Jurkat, Clone E6-1 (cell line): ENCODE data around the gene SDCCAG8.

Experiments used
- DNase-seq: peaks from one replicate; pipeline ENCODE4 v3.0.0-alpha.2; 2011; ENCODE audit warnings: low read depth, low spot score
- H3K4me3 ChIP-seq: 2 replicates; pipeline ENCODE4 v1.5.1; 2011; ENCODE audit warnings: mild to moderate bottlenecking, low read length, control low read depth, moderate library complexity

SDCCAG8 gene

DNA sequence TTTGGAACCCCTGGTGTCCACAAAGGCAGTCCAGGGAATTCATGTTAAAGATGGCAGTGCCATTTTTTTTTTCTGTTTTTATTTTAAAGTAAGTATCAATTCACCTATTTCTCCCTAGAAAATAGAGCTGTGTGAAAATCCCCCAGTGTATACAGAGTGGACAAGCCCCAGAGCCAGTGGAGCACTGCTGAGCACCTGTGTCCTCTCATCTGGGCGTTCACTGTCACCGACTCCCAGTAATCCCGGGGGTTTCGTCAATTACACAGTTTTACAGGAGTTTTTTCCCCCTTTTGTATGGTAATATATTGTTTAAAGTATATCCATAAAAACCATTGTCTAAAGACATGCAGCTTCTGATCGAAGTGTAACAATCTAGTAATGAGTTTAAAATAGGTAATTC is 175.8 kb downstream of the SDCCAG8 start:
- DNase-seq, result no peak
- H3K4me3 ChIP-seq, result no peak overlapping the region

DNA sequence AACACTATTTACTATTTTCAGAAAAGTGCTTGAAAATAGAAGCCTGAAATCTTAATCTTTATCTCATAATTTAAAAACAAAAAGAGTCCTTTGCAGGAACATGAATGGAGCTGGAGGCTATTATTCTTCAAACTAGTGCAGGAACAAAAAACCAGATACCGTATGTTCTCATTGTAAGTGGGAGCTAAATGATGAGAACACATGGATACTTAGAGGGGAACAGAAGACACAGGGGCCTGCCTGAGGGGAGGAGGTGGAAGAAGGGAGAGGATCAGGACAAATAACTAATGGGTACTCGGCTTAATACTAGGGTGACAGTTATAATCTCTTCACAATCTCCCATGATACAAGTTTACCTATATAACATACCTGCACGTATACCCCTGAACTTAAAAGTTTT is 176.3 kb downstream of the SDCCAG8 start:
- DNase-seq, result no peak
- H3K4me3 ChIP-seq, result no peak overlapping the region

GRCh38 chr1:243433737-243434370 is 178.0 kb downstream of the SDCCAG8 start:
- DNase-seq, result no peak
- H3K4me3 ChIP-seq, result no peak overlapping the region

DNA sequence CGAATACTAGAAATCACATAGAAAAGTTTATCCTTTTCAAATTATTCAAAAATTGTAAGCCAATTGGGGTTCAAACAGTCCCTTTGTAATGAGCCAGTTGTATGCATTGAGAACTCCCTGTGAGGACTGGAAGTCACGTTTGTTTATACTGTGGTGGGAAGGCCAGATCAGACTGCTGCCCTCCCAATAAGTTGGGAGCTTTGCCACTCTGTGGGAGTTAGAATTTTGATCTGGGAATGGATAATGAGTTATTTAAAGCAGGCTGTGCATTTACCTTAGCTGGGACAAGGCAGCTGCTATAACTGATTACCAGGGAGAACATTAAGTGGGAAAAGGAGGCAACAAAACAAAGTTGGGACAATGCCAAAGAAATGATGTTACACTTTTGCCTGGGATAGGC is 178.8 kb downstream of the SDCCAG8 start:
- no peak overlapping the region for H3K4me3 ChIP-seq
- DNase-seq, result no peak

- DNase-seq, result no peak
Observed at GRCh38 chr1:243435836-243436235, 180.0 kb downstream of the SDCCAG8 start.

DNA sequence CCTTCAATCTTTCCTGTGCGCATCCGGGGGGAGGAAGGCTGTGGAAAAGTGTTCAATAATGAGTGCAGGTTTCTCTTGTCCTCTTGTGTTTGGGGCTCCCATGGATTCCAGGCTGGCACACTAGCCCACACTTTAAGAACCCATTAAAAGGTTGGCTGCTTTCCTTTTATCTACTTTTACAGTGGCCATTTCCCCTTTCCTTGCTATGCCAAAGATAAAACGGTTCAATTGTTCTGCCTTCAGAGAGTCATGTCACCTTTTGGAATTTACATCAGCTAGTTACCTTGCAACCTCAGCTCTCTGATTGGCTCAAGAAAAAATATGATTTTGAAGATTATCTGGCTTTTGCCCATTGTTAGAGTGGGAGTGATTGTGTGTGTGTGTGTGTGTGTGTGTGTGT is 182.3 kb downstream of the SDCCAG8 start:
- no peak for DNase-seq
- no peak overlapping the region for H3K4me3 ChIP-seq

More at GRCh38 chr1:243435836-243436235, 180.0 kb downstream of the SDCCAG8 start:
- no peak overlapping the region for H3K4me3 ChIP-seq

- no peak for DNase-seq
- H3K4me3 ChIP-seq, result no peak overlapping the region
Observed at GRCh38 chr1:243438815-243439214, 183.0 kb downstream of the SDCCAG8 start.

DNA sequence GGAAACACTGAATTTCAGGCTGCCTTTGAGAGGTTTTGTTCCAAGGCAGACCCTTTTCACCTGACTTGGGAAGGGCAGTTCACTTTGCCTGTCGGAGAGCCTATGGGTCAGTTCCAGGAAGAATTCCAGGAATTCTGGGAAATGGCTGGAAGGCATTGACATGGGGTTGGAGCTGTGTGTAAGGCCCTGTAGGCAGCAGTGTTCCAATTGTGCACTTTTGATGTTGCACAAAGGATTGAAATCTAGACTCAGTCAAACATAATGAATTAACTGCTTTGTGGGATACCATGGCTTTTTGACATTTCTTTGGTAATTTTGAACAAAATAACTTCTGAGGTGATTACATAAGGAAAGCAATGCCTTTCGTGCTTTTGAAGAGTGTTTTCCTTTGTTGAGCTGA is 184.6 kb downstream of the SDCCAG8 start:
- DNase-seq, result no peak
- H3K4me3 ChIP-seq, result no peak overlapping the region

DNA sequence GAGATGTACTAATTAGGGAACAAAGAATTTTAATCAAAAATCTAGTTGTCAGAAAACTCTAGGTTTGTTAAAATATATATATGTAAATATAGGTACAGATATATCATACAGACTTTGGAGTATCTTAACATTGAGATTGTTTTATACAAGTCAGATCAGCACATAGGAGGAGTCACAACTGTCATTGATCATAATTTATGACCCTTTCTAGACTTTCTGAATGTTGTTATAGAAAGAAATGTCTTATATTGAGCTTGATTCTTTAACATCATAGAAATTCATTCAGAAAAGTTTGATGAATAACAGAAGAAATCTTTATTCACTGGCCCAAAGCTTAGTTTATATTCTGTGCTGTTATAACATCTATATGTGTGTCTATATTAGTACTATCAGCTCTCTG is 185.8 kb downstream of the SDCCAG8 start:
- no peak overlapping the region for H3K4me3 ChIP-seq
- no peak for DNase-seq

- DNase-seq, result no peak
- no peak overlapping the region for H3K4me3 ChIP-seq
Observed at GRCh38 chr1:243443557-243443956, 187.7 kb downstream of the SDCCAG8 start.

- H3K4me3 ChIP-seq, result no peak overlapping the region
- DNase-seq, result no peak
Observed at GRCh38 chr1:243447347-243447746, 191.5 kb downstream of the SDCCAG8 start.

- no peak for DNase-seq
- no peak overlapping the region for H3K4me3 ChIP-seq
Observed at GRCh38 chr1:243447844-243448243, 192.0 kb downstream of the SDCCAG8 start.

GRCh38 chr1:243449373-243449772 is 193.5 kb downstream of the SDCCAG8 start:
- DNase-seq, result no peak
- H3K4me3 ChIP-seq, result no peak overlapping the region

GRCh38 chr1:243452092-243452491 is 196.3 kb downstream of the SDCCAG8 start:
- DNase-seq, result no peak
- no peak overlapping the region for H3K4me3 ChIP-seq

- DNase-seq, result no peak
- H3K4me3 ChIP-seq, result no peak overlapping the region
Observed at GRCh38 chr1:243454328-243454997, 198.6 kb downstream of the SDCCAG8 start.

DNA sequence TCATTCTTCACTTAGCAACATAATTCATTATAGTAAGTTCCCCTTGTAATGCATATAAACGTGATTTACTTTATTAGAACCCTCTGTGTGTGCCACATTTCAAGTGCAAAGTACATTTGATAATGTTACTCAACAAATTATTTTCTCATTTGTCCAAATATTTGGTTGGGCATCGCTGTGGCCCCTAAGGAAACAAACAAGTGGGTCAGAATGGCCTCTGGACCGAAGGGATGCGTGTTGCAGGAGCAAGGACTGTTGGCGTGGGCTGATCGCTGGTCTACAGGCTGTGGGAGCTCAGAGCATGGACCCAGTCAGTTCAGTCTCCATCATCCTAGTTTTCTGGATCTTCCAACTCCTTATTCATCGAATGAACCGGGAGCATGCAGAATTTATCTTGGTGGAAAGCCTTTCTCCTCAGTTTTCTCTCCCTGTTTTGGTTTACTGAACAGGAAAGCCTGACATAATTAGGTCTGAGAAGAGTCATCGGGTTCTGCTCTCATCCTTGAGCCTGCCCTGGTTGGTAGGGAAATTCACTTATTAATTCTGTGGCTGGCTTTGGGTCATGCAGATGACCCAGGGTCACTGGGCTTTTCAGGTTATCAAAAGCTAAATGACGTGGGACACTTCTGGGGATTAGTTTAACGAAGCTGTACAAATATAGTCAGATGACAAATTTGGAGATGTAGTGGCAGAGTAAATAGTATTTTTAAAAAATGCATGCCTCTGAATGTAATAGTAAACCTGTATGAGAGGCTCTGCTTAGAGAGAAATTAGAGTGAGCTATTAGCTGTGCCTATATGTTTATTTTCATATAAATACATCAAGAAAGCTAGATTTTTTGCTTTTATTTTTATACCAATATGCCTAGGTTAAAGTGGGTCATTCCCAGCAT is 200.2 kb downstream of the SDCCAG8 start:
- no peak for DNase-seq
- H3K4me3 ChIP-seq, result no peak overlapping the region

DNA sequence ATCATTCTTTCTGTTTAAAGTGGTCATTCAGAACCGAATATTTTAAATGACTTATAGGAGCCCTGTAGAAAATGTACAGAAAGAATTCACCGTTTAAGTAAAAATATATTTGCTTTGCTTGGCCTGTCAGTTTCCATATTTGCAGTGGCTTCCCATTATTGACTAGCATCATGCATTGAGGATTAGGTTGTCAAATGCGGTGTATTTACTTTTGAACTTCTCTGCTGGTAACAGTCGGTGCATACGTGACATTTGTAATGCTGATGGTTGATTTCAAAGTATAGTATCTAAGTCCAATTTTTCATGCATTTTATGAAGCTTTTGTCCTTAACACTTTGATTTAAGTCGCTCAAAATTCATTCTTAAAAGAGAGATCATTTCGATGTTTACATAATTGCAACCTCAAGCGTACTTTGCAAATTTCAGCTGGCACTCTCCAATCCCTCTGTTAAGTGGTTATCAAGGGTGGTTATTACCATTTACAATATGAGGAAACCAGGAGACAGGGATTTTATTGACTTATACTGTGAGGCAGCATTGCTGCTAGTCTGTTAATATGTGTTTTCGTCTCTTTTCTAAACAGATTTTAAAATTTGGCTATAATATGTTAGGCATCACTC is 201.6 kb downstream of the SDCCAG8 start:
- no peak for DNase-seq
- no peak overlapping the region for H3K4me3 ChIP-seq

DNA sequence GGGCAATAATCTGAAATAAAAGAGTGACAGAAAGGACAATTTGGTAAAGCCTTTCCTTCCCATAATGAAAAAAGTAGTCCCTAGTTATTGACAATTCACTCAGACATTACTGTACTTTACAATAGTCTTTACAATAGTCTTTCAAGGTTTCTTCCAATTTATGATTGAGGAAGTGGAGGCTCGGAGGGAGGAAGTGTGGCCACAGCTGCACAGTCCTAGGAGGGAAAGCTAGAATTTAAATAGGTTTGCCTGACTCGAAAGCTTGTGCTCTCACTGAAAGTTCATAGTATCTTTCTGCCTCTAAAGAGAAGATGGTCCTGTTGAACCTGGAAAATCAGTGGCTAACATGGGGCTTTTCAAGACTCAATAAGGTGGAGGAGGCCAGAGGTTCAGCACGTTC is 203.2 kb downstream of the SDCCAG8 start:
- H3K4me3 ChIP-seq, result no peak overlapping the region
- DNase-seq, result peak; percentile 28

DNA sequence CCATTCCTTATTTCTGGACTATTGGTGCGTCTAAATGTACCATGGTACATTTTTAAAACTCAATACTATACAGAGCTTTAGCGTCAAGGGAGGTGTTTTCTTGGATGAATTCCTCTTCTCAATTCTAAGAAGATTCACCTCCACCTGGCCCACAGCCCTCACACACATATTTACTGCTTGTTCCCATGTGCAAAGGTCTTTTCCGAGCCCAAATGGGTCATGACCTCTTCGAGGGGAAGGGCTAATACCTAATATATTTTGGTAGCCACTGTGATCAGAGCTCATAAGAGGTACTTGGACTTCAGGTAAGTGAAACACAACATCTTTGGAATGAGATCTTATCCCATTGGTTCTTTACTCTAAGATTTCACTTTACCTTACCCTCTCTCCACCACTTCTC is 205.9 kb downstream of the SDCCAG8 start:
- DNase-seq, result no peak
- no peak overlapping the region for H3K4me3 ChIP-seq
